GM10266 (cell line): ENCODE data around the gene ADK.
"Not testable (repeated sequence)": the region's sequence is repeated elsewhere in the genome, so short reads cannot be mapped to it uniquely, and the experiment has no call there.

Experiments used
- DNase-seq: peaks from one replicate; pipeline ENCODE4 v3.0.0; 2012; ENCODE audit errors: extremely low spot score
- CTCF ChIP-seq: IDR thresholded peaks from 2 replicates; pipeline ENCODE4 v1.5.1; 2012; ENCODE audit warnings: mild to moderate bottlenecking, low read depth; ENCODE audit not compliant: control insufficient read depth, insufficient read depth; ENCODE audit errors: missing control alignments

Gene ADK

GRCh38 chr10:74525885-74526284 lies 374.9 kb downstream of the ADK start:
- no peak for DNase-seq
- no peak for TF ChIP-seq CTCF

- DNase-seq = not testable (repeated sequence)
Observed at GRCh38 chr10:74527611-74528010, 376.6 kb downstream of the ADK start.

- no peak for DNase-seq
- TF ChIP-seq CTCF = no peak
Observed at GRCh38 chr10:74529205-74529604, 378.2 kb downstream of the ADK start.

GRCh38 chr10:74530981-74531380 lies 380.0 kb downstream of the ADK start:
- no peak for DNase-seq
- TF ChIP-seq CTCF = no peak

- TF ChIP-seq CTCF = no peak
- no peak for DNase-seq
Observed at GRCh38 chr10:74539317-74539716, 388.3 kb downstream of the ADK start.

GRCh38 chr10:74541375-74541774 lies 390.4 kb downstream of the ADK start:
- DNase-seq = no peak
- TF ChIP-seq CTCF = no peak

GRCh38 chr10:74542077-74542476 lies 391.1 kb downstream of the ADK start:
- TF ChIP-seq CTCF = no peak
- no peak for DNase-seq

- no peak for TF ChIP-seq CTCF
- DNase-seq = no peak
Observed at GRCh38 chr10:74543276-74543675, 392.3 kb downstream of the ADK start.
